Measurements from ENCODE around the gene TMEM38A. TPM values are rescaled to one million over a fixed set of nuclear protein-coding genes. Genes with fewer than 3 reads are reported as not detected.
A peak's percentile ranks its signal among the peaks of the same experiment; 100 is the strongest.
"Not testable (repeated sequence)": the region's sequence is repeated elsewhere in the genome, so short reads cannot be mapped to it uniquely, and the experiment has no call there.

TMEM38A gene
- total RNA-seq, 6 donors from 2014 or later, result 5.1 to 8.4 (median 5.9) TPM

DNA sequence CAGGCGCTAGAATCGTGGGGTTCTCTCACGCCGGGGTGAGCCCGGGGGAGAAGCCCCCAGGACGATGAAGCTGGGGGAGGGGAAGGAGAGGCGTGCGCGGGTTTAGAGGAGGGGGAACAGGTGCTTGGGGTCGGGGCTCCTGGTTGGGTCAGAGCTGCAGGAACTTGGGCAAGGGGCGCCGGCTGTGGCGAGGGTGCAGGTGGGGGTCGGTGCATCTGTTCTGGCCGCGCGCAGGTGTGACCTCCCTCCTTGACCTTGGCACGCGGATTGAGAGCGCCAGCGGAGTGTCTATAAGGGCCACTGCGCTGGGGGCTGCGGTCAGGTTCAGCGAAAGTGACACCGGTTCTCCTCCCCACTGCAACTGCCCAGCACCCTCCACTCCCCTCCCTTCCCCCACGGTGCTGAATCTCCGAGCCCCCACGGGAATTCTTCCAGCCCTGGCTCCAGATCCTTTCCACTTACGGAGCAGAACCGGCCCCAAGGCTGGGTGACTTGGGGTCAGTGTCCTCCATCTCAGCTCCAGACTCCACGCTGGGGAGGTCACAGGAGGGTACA is 618 bp downstream of the TMEM38A start:
- no peak for TF ChIP-seq POLR2A (IDR thresholded peaks at IDR 0.05)
- no peak for TF ChIP-seq EP300 (IDR thresholded peaks at IDR 0.05)
- no peak for TF ChIP-seq POLR2AphosphoS5 (IDR thresholded peaks at IDR 0.05)
- TF ChIP-seq, protein P1, sequence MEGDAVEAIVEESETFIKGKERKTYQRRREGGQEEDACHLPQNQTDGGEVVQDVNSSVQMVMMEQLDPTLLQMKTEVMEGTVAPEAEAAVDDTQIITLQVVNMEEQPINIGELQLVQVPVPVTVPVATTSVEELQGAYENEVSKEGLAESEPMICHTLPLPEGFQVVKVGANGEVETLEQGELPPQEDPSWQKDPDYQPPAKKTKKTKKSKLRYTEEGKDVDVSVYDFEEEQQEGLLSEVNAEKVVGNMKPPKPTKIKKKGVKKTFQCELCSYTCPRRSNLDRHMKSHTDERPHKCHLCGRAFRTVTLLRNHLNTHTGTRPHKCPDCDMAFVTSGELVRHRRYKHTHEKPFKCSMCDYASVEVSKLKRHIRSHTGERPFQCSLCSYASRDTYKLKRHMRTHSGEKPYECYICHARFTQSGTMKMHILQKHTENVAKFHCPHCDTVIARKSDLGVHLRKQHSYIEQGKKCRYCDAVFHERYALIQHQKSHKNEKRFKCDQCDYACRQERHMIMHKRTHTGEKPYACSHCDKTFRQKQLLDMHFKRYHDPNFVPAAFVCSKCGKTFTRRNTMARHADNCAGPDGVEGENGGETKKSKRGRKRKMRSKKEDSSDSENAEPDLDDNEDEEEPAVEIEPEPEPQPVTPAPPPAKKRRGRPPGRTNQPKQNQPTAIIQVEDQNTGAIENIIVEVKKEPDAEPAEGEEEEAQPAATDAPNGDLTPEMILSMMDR (IDR thresholded peaks at IDR 0.05), result no peak
- DNase-seq (peak; percentile 27 to 80), ATAC-seq (ENCODE audit: low FRiP score in 2 of 2) (no peak)
- peak overlapping the region; percentile 53 to 90 (median 72) for H3K4me3 ChIP-seq
- H3K27me3 ChIP-seq, result no peaks in the 10 kb centered on the region
- peaks cover 0 to 21% (median 10%) of the 10 kb centered on the region in 4 donors for H3K36me3 ChIP-seq
- 2 to 4% methylated on average over 24 to 31 of the region's 31 CpGs for WGBS, 2 donors
- H3K4me1 ChIP-seq, result peaks cover 27 to 52% (median 31%) of the 10 kb centered on the region in 4 donors
- peak overlapping the region; percentile 38 to 98 (median 91) for H3K27ac ChIP-seq
- no peaks in the 10 kb centered on the region for H3K9me3 ChIP-seq

DNA sequence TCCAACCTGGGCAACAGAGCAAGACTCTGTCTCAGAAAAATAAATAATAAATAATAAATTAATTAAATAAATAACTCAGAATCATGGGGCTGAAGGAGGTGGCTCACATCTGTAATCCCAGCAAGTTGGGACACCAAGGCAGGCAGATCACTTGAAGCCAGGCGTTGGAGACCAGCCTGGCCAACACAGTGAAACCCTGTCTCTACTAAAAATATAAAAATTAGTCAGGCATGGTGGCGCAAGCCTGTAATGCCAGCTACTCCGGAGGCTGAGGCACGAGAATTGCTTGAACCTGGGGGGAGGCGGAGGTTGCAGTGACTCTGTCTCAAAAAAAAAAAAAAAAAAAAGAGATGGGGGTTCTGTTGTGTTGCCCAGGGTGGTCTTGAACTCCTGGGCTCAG is 7.2 kb downstream of the TMEM38A start:
- TF ChIP-seq EP300 (IDR thresholded peaks at IDR 0.05) (no peak), POLR2AphosphoS5 (IDR thresholded peaks at IDR 0.05) (no peak), POLR2A (IDR thresholded peaks at IDR 0.05) (no peak)
- TF ChIP-seq, protein P1 (IDR thresholded peaks at IDR 0.05), result no peak
- ATAC-seq (ENCODE audit: low FRiP score in 2 of 2) (no peak), DNase-seq (no peak)
- no peak overlapping the region for H3K4me3 ChIP-seq
- WGBS, 2 donors, result 86 to 95% methylated on average over 5 of the region's 5 CpGs
- H3K27me3 ChIP-seq, result no peaks in the 10 kb centered on the region
- peaks cover 0 to 13% (median 5%) of the 10 kb centered on the region in 4 donors for H3K4me1 ChIP-seq
- no peaks in the 10 kb centered on the region for H3K36me3 ChIP-seq
- no peaks in the 10 kb centered on the region for H3K9me3 ChIP-seq
- no peak overlapping the region for H3K27ac ChIP-seq

DNA sequence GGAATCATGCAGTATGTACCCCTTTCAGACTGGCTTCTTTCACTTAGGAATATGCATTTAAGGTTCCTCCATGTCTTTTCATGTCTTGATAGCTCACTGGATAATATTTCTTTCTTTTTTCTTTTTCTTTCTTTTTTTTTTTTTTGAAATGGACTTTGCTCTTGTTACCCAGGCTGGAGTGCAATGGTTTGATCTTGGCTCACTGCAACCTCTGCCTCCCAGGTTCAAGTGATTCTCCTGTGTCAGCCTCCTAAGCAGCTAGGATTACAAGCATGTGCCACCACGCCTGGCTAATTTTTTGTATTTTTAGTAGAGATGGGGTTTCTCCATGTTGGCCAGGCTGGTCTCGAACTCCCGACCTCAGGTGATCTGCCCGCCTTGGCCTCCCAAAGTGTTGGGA is 7.8 kb downstream of the TMEM38A start:
- not testable (repeated sequence) for H3K9me3 ChIP-seq; H3K27ac ChIP-seq; H3K4me3 ChIP-seq; DNase-seq; H3K36me3 ChIP-seq; H3K27me3 ChIP-seq; ATAC-seq (ENCODE audit: low FRiP score in 2 of 2)
- H3K4me1 ChIP-seq, result peaks cover 0 to 12% (median 4%) of the 10 kb centered on the region in 4 donors
- WGBS, 2 donors, result 90 to 97% methylated on average over 4 of the region's 4 CpGs

DNA sequence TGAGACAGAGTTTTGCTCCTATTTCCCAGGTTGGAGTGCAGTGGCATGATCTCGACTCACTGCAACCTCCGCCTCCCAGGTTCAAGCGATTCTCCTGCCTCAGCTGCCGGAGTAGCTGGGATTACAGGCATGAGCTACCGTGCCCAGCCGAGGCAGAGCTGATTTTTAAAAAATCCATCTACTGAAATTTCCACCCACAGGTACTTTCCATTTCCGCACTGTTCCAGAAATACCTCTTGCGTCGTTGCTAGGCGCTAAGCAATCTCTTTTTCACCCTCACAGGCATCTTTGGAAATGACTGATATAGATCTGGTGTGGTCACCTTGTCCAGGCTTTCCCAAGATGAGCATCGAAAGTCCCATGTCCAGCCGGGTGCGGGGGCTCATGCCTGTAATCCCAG is 9.4 kb downstream of the TMEM38A start:
- 96 to 99% methylated on average over 13 of the region's 13 CpGs for WGBS, 2 donors

DNA sequence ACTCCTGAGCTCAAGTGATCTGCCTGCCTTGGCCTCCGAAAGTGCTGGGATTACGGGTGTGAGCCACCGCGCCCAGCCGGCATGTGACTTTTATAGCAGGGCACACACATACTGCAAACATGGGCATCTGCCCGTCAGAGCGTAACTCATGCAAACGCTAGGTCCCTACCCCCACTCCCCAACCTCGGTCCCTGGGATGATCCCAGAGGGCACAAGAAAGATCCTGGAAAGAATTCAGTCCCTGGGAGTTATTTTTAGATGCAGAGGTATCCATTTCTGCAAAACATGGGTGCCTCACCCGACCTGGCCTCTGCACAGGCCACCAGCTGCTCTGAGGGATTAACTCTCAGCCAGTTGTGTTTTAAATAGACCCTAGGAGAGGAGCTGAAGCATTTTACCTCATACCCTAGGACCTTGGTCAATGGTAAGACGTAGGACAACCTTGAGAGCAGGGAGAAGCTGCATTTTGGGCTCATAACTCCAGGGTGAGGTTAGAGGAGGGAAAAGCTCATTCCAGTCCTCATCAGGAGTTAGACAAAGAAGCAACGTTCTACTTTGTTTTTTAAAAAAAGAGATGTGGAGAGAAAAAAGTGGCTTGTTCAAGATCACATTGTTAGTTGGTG is 10.8 kb downstream of the TMEM38A start:
- Histone ChIP-seq H3K4me3 (no peak overlapping the region), H3K27ac (no peak overlapping the region), H3K27me3 (no peaks in the 10 kb centered on the region), H3K36me3 (no peaks in the 10 kb centered on the region), H3K9me3 (no peaks in the 10 kb centered on the region), H3K4me1 (no peaks in the 10 kb centered on the region)
- 85 to 97% methylated on average over 8 to 11 of the region's 12 CpGs for WGBS, 2 donors
- ATAC-seq (ENCODE audit: low FRiP score in 2 of 2) (no peak), DNase-seq (no peak)
- TF ChIP-seq, protein P1 (IDR thresholded peaks at IDR 0.05), result no peak
- TF ChIP-seq EP300 (IDR thresholded peaks at IDR 0.05) (no peak), POLR2AphosphoS5 (IDR thresholded peaks at IDR 0.05) (no peak), POLR2A (IDR thresholded peaks at IDR 0.05) (no peak)

More for the DNA sequence above, 9.4 kb downstream of the TMEM38A start:
- Histone ChIP-seq H3K4me3 (no peak overlapping the region), H3K9me3 (no peaks in the 10 kb centered on the region), H3K27ac (no peak overlapping the region), H3K27me3 (no peaks in the 10 kb centered on the region), H3K4me1 (no peaks in the 10 kb centered on the region), H3K36me3 (no peaks in the 10 kb centered on the region)
- TF ChIP-seq POLR2A (IDR thresholded peaks at IDR 0.05), result no peak
- TF ChIP-seq POLR2AphosphoS5 (IDR thresholded peaks at IDR 0.05), result no peak
- ATAC-seq (ENCODE audit: low FRiP score in 2 of 2), result no peak
- no peak for DNase-seq

DNA sequence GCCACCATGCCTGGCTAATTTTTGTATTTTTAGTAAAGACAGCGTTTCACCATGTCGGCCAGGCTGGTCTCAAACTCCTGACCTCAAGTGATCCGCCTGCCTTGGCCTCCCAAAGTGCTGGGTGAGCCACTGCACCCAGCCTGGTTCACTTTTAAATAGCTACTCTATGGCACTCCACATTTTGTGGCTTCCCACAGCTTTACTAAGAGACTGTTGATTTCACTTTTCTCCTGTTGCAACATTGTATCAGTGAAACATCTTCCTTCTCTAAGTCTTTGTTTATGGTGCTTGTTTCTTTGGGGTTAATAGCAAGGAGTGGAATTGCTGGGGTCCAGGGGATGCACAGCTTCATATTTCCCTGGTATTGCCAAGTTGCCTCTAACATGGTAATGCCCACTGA is 12.3 kb downstream of the TMEM38A start:
- TF ChIP-seq, protein P1 (IDR thresholded peaks at IDR 0.05), result no peak
- no peak for TF ChIP-seq POLR2AphosphoS5 (IDR thresholded peaks at IDR 0.05)
- 82 to 90% methylated on average over 3 of the region's 3 CpGs for WGBS, 2 donors

DNA sequence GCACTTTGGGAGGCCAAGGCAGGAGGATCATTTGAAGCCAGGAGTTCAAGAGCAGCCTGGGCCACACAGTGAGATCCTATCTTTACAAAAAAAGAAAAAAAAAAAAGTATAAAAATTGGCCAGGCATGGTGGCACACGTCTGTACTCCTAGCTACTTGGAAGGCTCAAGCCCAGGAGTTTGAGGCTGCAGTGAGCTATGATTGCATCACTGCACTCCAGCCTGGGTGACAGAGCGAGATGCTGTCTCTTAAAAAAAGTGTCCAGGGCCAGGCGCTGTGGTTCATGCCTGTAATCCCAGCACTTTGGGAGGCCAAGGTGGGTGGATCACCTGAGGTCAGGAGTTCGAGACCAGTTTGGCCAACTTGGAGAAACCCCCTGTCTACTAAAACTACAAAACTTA is 12.9 kb downstream of the TMEM38A start:
- not testable (repeated sequence) for H3K27ac ChIP-seq; H3K27me3 ChIP-seq; ATAC-seq (ENCODE audit: low FRiP score in 2 of 2); DNase-seq; H3K9me3 ChIP-seq; H3K36me3 ChIP-seq; H3K4me3 ChIP-seq; H3K4me1 ChIP-seq
- 73 to 76% methylated on average over 4 of the region's 4 CpGs for WGBS, 2 donors

More for the DNA sequence above, 12.3 kb downstream of the TMEM38A start:
- H3K4me1 ChIP-seq, result no peaks in the 10 kb centered on the region
- no peaks in the 10 kb centered on the region for H3K9me3 ChIP-seq
- no peak overlapping the region for H3K4me3 ChIP-seq
- no peak for ATAC-seq (ENCODE audit: low FRiP score in 2 of 2)
- H3K27me3 ChIP-seq, result no peaks in the 10 kb centered on the region
- no peak for DNase-seq
- peak overlapping the region in 1 of 4 donors; percentile 2 for H3K27ac ChIP-seq
- no peaks in the 10 kb centered on the region for H3K36me3 ChIP-seq
